ENCODE results near the gene GLI3.

- no peak for TF ChIP-seq SREBF2 (IDR thresholded peaks at IDR 0.05; ENCODE audit: low read length)
- TF ChIP-seq CTCF (IDR thresholded peaks at IDR 0.05 in 2 of 3, conservative IDR thresholded peaks at IDR 0.05 in 1 of 3; ENCODE audit: control insufficient read depth in 2 of 3, extremely low read depth in 1 of 3, insufficient read depth in 1 of 3, low read depth in 3 of 3, low read length in 3 of 3), result no peak
- TF ChIP-seq IKZF1 (conservative IDR thresholded peaks at IDR 0.05), result no peak
- no peak for TF ChIP-seq EP300 (IDR thresholded peaks at IDR 0.05; ENCODE audit: borderline replicate concordance in 1 of 2, control insufficient read depth in 1 of 2, low read depth in 2 of 2, low read length in 2 of 2)
- TF ChIP-seq ESRRA (IDR thresholded peaks at IDR 0.05; ENCODE audit: low read length), result no peak
- no peak for TF ChIP-seq PAX5 (IDR thresholded peaks at IDR 0.05; ENCODE audit: borderline replicate concordance, low read depth, low read length)
- no peak for TF ChIP-seq POLR2A (IDR thresholded peaks at IDR 0.05; ENCODE audit: low read depth, low read length)
Measured at GRCh38 chr7:42198296-42198695, 38.7 kb downstream of the GLI3 start.

Data from GM12878 (cell line).